IPS-NIHi7 (cell line): Measurements from ENCODE around the gene ARHGAP20.
A peak's percentile ranks its signal among the peaks of the same experiment; 100 is the strongest.
"Not testable (repeated sequence)": the region's sequence is repeated elsewhere in the genome, so short reads cannot be mapped to it uniquely, and the experiment has no call there.

Experiments
- DNase-seq: peaks from one replicate; pipeline ENCODE4 v3.0.0; 2012; ENCODE audit warnings: mixed read lengths; ENCODE audit errors: extremely low spot score

ARHGAP20 gene

GRCh38 chr11:110720431-110721275, 8.4 kb upstream of the ARHGAP20 start:
- DNase-seq = no peak

GRCh38 chr11:110716361-110716760, 4.1 kb upstream of the ARHGAP20 start:
- DNase-seq = no peak

GRCh38 chr11:110715541-110715940, 3.3 kb upstream of the ARHGAP20 start:
- no peak for DNase-seq

GRCh38 chr11:110713449-110713776, 1.2 kb upstream of the ARHGAP20 start:
- no peak for DNase-seq

- DNase-seq = peak; percentile 46
Measured at GRCh38 chr11:110712659-110713448, 617 bp upstream of the ARHGAP20 start.

- no peak for DNase-seq
Measured at GRCh38 chr11:110711448-110711775, 825 bp downstream of the ARHGAP20 start.

GRCh38 chr11:110710628-110711381, 1.4 kb downstream of the ARHGAP20 start:
- DNase-seq = peak; percentile 40

GRCh38 chr11:110704210-110704864, 7.9 kb downstream of the ARHGAP20 start:
- no peak for DNase-seq

GRCh38 chr11:110691926-110692325, 20.3 kb downstream of the ARHGAP20 start:
- DNase-seq = no peak

GRCh38 chr11:110689306-110689705, 22.9 kb downstream of the ARHGAP20 start:
- DNase-seq = no peak

- no peak for DNase-seq
Measured at GRCh38 chr11:110679323-110679975, 32.8 kb downstream of the ARHGAP20 start.

- no peak for DNase-seq
Measured at GRCh38 chr11:110675548-110675947, 36.7 kb downstream of the ARHGAP20 start.

- DNase-seq = no peak
Measured at GRCh38 chr11:110665689-110666465, 46.4 kb downstream of the ARHGAP20 start.

GRCh38 chr11:110655967-110656366, 56.3 kb downstream of the ARHGAP20 start:
- no peak for DNase-seq

- DNase-seq = no peak
Measured at GRCh38 chr11:110654456-110654855, 57.8 kb downstream of the ARHGAP20 start.

- DNase-seq = no peak
Measured at GRCh38 chr11:110645253-110645652, 67.0 kb downstream of the ARHGAP20 start.

- no peak for DNase-seq
Measured at GRCh38 chr11:110634370-110634769, 77.9 kb downstream of the ARHGAP20 start.

GRCh38 chr11:110631551-110631950, 80.7 kb downstream of the ARHGAP20 start:
- no peak for DNase-seq

GRCh38 chr11:110629594-110629993, 82.6 kb downstream of the ARHGAP20 start:
- DNase-seq = no peak

- DNase-seq = no peak
Measured at GRCh38 chr11:110621826-110622225, 90.4 kb downstream of the ARHGAP20 start.

- not testable (repeated sequence) for DNase-seq
Measured at GRCh38 chr11:110619366-110619765, 92.9 kb downstream of the ARHGAP20 start.
